H1 (cell line): ENCODE data around the gene SH2B2. TPM values are rescaled to one million over a fixed set of nuclear protein-coding genes. Genes with fewer than 3 reads are reported as not detected.

Experiments
- CBX5 ChIP-seq: fragments of 300-800, 300-1000 bp; sonication (generic); IDR thresholded peaks from 2 replicates; pipeline ENCODE4 v1.7.1; 2016; ENCODE audit warnings: antibody characterized with exemption, low read length, low read depth
- EP300 ChIP-seq, 2 experiments: IDR thresholded peaks; 1 replicate in 1 of 2; 2 replicates in 1 of 2; pipeline ENCODE4 v1.6.1; 2011 to 2012; ENCODE audit warnings: low read depth in 2 of 2, low read length in 2 of 2, mild to moderate bottlenecking in 2 of 2, borderline replicate concordance in 1 of 2, inconsistent platforms in 1 of 2, moderate library complexity in 1 of 2
- FOSL1 ChIP-seq: IDR thresholded peaks from 2 replicates; pipeline ENCODE4 v1.6.1; 2011; ENCODE audit warnings: mild to moderate bottlenecking, low read depth, low read length, moderate library complexity; ENCODE audit not compliant: insufficient read depth
- RBBP5 ChIP-seq: IDR thresholded peaks from 2 replicates; pipeline ENCODE4 v1.7.1; 2012; ENCODE audit warnings: low read depth, mild to moderate bottlenecking, inconsistent platforms, low read length, moderate library complexity, borderline replicate concordance
- RFX5 ChIP-seq: IDR thresholded peaks from 2 replicates; pipeline ENCODE4 v1.6.1; 2011; ENCODE audit warnings: low read depth, low read length, improper control_type of control experiment, borderline replicate concordance
- SRF ChIP-seq: IDR thresholded peaks from 2 replicates; pipeline ENCODE4 v1.6.1; 2011; ENCODE audit warnings: mild to moderate bottlenecking, low read depth, low read length, moderate library complexity
- TEAD4 ChIP-seq: IDR thresholded peaks from 2 replicates; pipeline ENCODE4 v1.6.1; 2012; ENCODE audit warnings: low read depth, low read length, inconsistent platforms, mixed read lengths
- polyA plus RNA-seq, 7 experiments: library from polyadenylated mRNA; depleted of rRNA in 3 of 7; stranded (reverse) in 5 of 7; unstranded in 2 of 7; fragments of >200 nt in 5 of 7; fragments of 200-250 nt in 2 of 7; gene quantifications; 1 replicate in 5 of 7; 2 replicates in 1 of 7; 4 replicates in 1 of 7; pipeline versions ENCODE4 v1.2.1 to v1.2.3, GENCODE V29; 2011 to 2013; ENCODE audit warnings: missing spikeins in 2 of 7, mixed read lengths in 2 of 7
- total RNA-seq: library from RNA; stranded (reverse); fragmentation: NEBNext Ultra II Directional; extraction: Animal tissue kit (Norgen Biotek cat#: 25700); gene quantifications from 2 replicates; pipeline ENCODE4 v1.2.1, GENCODE V29; 2021
- TF ChIP-seq, protein P1 (sequence below): fragments of 300-600 bp; sonication (generic); IDR thresholded peaks from 2 replicates; pipeline ENCODE4 v1.7.1; 2012; ENCODE audit warnings: low read length, moderate library complexity, mild to moderate bottlenecking, inconsistent platforms; ENCODE audit not compliant: insufficient replicate concordance

The SH2B2 gene
- total and polyA plus RNA-seq, 2 of the 8 experiments (the other 6 are each of a cell fraction or from before 2014, with no cell fraction given) = 11.5 to 18.7 TPM

DNA sequence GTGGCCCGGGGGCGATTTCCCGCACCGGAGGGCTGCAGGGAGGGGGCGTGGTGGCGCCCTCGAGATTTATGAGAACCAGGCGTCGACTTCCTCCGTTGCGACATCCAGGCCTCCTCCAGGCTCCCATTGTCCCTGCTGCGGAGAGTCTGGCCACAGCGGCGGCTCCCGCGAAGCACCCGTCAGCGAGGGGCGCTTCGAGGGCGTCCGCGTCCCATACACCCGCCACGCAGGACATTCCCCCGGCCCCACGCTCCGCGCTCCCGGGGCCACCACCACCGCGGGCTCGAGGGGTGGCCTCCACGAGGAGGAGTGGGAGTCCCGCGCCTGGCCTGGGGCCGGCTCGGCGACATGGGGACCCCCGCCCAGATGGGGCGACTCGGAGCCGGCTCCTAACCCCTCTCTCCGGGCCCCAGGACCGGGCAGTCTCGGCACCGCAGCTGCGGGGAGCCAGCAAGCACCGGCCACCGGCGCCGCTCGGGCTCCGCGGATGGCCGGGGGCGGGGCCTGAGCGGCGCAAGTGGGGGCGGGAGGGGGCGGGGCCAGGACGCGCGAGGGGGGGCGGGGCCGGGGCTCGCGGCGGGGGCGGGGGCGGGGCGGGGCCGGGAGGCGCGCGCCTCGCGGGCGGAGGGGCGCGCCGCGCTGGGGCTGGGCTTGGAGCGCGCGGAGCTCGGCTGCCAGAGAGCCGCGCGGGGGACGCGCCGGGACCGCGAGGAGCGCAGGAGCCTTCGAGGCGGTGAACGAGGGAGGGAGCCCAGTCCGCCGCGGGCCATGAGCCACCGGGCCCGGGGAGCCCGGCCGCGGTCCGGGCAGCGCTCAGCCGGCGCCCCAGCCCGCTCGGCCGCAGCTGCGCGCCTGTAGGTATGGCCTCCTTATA lies at the start of gene SH2B2 (continued):
- TF ChIP-seq, protein P1, sequence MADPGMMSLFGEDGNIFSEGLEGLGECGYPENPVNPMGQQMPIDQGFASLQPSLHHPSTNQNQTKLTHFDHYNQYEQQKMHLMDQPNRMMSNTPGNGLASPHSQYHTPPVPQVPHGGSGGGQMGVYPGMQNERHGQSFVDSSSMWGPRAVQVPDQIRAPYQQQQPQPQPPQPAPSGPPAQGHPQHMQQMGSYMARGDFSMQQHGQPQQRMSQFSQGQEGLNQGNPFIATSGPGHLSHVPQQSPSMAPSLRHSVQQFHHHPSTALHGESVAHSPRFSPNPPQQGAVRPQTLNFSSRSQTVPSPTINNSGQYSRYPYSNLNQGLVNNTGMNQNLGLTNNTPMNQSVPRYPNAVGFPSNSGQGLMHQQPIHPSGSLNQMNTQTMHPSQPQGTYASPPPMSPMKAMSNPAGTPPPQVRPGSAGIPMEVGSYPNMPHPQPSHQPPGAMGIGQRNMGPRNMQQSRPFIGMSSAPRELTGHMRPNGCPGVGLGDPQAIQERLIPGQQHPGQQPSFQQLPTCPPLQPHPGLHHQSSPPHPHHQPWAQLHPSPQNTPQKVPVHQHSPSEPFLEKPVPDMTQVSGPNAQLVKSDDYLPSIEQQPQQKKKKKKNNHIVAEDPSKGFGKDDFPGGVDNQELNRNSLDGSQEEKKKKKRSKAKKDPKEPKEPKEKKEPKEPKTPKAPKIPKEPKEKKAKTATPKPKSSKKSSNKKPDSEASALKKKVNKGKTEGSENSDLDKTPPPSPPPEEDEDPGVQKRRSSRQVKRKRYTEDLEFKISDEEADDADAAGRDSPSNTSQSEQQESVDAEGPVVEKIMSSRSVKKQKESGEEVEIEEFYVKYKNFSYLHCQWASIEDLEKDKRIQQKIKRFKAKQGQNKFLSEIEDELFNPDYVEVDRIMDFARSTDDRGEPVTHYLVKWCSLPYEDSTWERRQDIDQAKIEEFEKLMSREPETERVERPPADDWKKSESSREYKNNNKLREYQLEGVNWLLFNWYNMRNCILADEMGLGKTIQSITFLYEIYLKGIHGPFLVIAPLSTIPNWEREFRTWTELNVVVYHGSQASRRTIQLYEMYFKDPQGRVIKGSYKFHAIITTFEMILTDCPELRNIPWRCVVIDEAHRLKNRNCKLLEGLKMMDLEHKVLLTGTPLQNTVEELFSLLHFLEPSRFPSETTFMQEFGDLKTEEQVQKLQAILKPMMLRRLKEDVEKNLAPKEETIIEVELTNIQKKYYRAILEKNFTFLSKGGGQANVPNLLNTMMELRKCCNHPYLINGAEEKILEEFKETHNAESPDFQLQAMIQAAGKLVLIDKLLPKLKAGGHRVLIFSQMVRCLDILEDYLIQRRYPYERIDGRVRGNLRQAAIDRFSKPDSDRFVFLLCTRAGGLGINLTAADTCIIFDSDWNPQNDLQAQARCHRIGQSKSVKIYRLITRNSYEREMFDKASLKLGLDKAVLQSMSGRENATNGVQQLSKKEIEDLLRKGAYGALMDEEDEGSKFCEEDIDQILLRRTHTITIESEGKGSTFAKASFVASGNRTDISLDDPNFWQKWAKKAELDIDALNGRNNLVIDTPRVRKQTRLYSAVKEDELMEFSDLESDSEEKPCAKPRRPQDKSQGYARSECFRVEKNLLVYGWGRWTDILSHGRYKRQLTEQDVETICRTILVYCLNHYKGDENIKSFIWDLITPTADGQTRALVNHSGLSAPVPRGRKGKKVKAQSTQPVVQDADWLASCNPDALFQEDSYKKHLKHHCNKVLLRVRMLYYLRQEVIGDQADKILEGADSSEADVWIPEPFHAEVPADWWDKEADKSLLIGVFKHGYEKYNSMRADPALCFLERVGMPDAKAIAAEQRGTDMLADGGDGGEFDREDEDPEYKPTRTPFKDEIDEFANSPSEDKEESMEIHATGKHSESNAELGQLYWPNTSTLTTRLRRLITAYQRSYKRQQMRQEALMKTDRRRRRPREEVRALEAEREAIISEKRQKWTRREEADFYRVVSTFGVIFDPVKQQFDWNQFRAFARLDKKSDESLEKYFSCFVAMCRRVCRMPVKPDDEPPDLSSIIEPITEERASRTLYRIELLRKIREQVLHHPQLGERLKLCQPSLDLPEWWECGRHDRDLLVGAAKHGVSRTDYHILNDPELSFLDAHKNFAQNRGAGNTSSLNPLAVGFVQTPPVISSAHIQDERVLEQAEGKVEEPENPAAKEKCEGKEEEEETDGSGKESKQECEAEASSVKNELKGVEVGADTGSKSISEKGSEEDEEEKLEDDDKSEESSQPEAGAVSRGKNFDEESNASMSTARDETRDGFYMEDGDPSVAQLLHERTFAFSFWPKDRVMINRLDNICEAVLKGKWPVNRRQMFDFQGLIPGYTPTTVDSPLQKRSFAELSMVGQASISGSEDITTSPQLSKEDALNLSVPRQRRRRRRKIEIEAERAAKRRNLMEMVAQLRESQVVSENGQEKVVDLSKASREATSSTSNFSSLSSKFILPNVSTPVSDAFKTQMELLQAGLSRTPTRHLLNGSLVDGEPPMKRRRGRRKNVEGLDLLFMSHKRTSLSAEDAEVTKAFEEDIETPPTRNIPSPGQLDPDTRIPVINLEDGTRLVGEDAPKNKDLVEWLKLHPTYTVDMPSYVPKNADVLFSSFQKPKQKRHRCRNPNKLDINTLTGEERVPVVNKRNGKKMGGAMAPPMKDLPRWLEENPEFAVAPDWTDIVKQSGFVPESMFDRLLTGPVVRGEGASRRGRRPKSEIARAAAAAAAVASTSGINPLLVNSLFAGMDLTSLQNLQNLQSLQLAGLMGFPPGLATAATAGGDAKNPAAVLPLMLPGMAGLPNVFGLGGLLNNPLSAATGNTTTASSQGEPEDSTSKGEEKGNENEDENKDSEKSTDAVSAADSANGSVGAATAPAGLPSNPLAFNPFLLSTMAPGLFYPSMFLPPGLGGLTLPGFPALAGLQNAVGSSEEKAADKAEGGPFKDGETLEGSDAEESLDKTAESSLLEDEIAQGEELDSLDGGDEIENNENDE = no peak
- TF ChIP-seq TEAD4 (no peak), RFX5 (no peak), RBBP5 (no peak), CBX5 (no peak), SRF (no peak), EP300 (IDR thresholded peaks at IDR 0.05; ENCODE audit: borderline replicate concordance in 1 of 2, low read depth in 2 of 2, low read length in 2 of 2) (no peak), FOSL1 (no peak)
